Right forelimb (tissue), 1 donor: Measurements from ENCODE around the gene IGFBP1.

Experiments
- DNase-seq: peaks from one replicate; pipeline ENCODE4 v3.0.0-alpha.2; 2018

Gene IGFBP1

DNA sequence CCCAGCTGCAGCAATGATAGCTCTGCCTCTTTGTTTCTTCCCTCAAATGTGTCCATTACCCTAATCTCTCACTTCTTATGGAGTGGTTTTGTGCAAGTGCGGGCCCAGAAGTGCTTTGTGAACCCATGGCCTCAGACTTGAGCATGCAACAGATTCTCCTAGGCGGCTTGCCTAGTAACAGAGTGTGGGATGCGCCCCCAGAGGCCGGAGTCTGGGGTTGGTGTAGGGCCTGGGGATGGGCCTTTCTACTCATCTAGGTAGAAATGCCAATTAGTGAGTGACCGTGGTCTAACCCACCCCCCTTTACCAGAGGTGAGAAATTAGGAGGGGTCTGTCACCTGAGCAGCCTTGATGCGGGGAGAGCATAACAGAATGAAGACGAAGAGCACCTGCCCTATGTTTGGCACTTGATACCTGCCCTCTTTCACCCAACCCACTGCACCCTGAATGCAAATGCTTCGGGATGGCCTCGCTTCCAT, 7.0 kb upstream of the IGFBP1 start:
- no peak for DNase-seq

GRCh38 chr7:45881759-45882464, 6.4 kb upstream of the IGFBP1 start:
- DNase-seq = no peak

DNA sequence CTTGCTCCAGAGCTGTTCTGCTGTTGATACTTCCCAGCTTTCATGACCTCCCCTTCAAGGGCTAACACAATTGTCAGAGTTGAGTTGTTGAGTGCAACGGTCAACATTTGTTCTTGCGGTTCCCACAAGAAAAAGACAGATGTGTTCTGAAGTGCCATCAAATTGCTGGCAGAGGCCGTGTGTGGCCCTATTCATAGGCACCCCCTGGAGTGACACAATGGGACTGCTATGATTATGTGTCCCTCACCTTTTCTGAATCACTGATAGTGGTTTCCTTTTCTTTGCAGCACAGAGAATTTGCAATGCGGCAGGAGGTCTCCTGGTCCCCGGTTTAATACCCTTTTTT, 5.8 kb upstream of the IGFBP1 start:
- no peak for DNase-seq

DNA sequence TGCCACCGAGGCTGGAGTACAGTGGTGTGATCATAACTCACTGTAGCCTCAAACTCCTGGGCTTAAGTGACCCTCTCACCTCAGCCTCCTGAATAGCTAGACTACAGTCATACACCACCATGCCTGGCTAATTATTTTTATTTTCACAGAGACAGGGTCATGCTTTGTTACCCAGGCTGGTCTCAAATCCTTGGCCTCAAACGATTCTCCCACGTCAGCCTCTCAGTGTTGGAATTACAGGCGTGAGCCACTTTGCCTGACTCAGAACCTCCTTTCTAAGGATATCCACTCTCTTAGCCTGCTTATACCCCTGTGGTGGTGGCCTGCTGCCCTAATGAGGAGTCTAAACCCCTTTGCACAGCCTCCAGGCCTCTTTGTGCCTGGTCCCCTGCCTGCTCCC, 4.2 kb upstream of the IGFBP1 start:
- no peak for DNase-seq

DNA sequence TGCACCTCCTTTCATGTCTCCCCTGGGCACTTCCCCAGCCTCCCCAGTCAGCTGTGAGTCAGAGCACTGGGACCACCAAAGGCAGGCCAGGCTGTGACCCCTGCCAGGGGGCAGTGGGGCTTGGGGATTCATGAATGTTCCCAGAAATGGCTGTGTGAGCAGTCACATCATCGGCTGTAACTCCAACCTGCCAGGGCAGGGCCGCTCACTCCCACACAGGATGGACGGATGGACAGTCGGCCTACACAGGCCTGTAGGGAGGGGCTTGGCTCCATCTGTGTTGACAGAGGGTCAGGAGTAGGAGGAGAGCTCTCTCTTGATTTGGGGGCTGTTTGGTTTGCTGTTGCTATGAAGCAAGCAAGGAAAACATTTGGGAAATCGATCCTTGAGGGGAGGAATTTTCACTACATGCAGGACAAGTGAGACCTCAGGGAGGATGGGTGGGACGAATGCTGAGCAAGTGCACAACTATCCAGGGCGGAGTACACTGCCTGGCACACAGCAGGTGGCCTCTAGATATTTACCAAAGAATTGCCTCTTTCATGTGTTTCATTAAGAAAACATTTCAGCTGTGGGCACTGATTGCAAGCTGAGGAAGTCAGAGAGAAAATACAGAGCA, 2.9 kb upstream of the IGFBP1 start:
- DNase-seq = no peak

- DNase-seq = no peak
These were observed 1.2 kb upstream of the IGFBP1 start for GRCh38 chr7:45886931-45887667.

GRCh38 chr7:45888993-45889366, 692 bp downstream of the IGFBP1 start:
- no peak for DNase-seq

- DNase-seq = no peak
These were observed 1.2 kb downstream of the IGFBP1 start for GRCh38 chr7:45889367-45890067.

GRCh38 chr7:45890125-45890901, 2.0 kb downstream of the IGFBP1 start:
- DNase-seq = no peak

DNA sequence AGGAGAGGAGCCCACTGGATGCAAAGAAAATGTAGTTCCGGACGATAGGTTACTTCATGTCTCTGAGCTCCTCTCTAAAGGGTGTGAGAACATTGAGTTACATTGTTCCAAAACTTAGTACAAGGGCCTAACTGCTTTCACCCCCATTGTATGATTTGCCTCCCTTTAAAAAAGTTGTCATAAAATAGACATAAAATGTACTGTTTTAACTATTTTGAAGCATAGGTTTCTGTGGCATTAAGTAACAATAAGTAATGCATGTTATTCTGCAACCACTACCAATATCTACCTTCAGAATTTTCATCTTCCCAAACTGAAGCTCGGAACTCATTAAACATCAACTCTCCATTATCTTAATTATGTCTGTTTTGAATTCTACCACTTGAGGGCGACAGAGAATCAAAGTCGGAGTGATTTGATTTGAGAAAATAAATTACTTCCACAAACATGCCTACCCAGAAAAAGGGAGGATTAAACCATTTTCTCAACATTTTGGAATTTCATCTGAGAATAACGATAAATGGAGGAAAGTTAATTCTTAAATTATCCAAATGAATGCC, 2.7 kb downstream of the IGFBP1 start:
- no peak for DNase-seq

- no peak for DNase-seq
These were observed 3.4 kb downstream of the IGFBP1 start for GRCh38 chr7:45891462-45892402.

DNA sequence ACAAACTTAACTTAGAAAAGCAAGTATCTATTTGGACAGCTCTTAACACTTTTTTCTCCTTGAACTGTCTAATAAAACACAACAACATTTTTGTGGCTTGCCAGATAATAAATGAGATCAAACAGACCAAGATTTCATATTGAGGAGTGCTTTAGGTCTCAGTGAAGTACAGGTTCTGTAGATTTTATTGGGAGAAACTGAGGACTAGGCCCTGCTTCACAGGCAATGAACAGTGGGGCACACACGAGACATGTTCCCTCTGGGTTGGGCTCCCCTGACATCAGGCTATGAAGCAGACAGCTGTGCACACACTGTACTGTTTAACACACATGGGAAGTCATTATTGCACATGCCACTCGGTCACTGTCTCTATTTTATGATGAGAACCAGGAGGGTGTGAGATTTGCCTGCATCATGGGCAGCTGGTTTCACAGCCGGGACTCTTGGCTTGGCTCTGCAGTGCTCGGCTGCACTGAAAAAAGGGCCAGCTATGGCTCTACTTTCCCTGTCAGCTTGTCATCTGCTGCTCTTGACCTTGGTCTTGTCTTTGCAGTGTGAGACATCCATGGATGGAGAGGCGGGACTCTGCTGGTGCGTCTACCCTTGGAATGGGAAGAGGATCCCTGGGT, 4.2 kb downstream of the IGFBP1 start:
- DNase-seq = no peak

GRCh38 chr7:45893374-45893995, 5.2 kb downstream of the IGFBP1 start:
- DNase-seq = no peak

- DNase-seq = no peak
These were observed 5.8 kb downstream of the IGFBP1 start for GRCh38 chr7:45893996-45894664.

GRCh38 chr7:45894665-45895062, 6.4 kb downstream of the IGFBP1 start:
- no peak for DNase-seq

- DNase-seq = no peak
These were observed 8.9 kb downstream of the IGFBP1 start for GRCh38 chr7:45897042-45897690.

GRCh38 chr7:45898222-45898621, 9.9 kb downstream of the IGFBP1 start:
- no peak for DNase-seq

- no peak for DNase-seq
These were observed 13.3 kb downstream of the IGFBP1 start for GRCh38 chr7:45901566-45901965.

DNA sequence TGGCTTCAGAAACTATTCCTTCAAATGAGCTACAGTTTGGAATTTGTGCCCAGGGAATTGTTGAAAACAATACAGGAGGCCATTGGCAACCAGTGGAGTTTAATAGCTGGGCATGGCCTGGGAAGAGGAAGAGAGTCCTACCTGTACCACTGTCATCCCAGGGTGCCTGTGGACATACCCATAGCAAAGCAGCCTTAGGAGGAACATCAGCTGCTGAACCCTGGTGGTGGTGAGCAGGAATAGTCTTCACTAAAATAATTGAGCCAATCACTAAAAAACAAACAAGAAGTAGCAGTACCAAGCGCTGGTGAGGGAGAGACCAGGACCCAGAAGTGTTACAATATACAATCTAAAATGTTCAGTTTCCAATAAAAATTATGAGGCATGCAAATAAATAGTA, 14.5 kb downstream of the IGFBP1 start:
- DNase-seq = no peak
